CD14-positive monocyte (primary cell): ENCODE data around the gene DTNB. TPM values are rescaled to one million over a fixed set of nuclear protein-coding genes. Genes with fewer than 3 reads are reported as not detected.

Source experiments
- DNase-seq, 3 donors: peaks; one replicate each; pipeline ENCODE4 v3.0.0-alpha.2; 2011 to 2022
- H2AFZ ChIP-seq: 2 replicates; pipeline ENCODE4 v1.6.0; 2012; ENCODE audit warnings: mild to moderate bottlenecking, low read depth, low read length, inconsistent platforms; ENCODE audit not compliant: insufficient read depth, poor library complexity, severe bottlenecking
- H3K27ac ChIP-seq, 2 donors: 1 replicate in 1 of 2; 2 replicates in 1 of 2; pipeline ENCODE4 v1.5.1; 2012 to 2013; ENCODE audit warnings: low read length in 2 of 2, control low read depth in 1 of 2, inconsistent platforms in 1 of 2, low read depth in 1 of 2, mild to moderate bottlenecking in 1 of 2
- H3K27me3 ChIP-seq, 2 donors: one replicate each; pipeline versions ENCODE4 v1.6.0 to v1.6.1; 2011 to 2013; ENCODE audit warnings: low read length in 2 of 2; ENCODE audit not compliant: control insufficient read depth in 2 of 2, insufficient read depth in 2 of 2
- H3K36me3 ChIP-seq, 2 donors: replicated peaks in 1 of 2; 1 replicate in 1 of 2; 2 replicates in 1 of 2; pipeline versions ENCODE4 v1.5.1 to v1.6.1; 2012 to 2013; ENCODE audit warnings: low read length in 2 of 2, control low read depth in 1 of 2, inconsistent platforms in 1 of 2, mild to moderate bottlenecking in 1 of 2; ENCODE audit not compliant: insufficient read depth in 2 of 2, control insufficient read depth in 1 of 2
- H3K4me1 ChIP-seq, 2 donors: 1 replicate in 1 of 2; 2 replicates in 1 of 2; pipeline versions ENCODE4 v1.5.1 to v1.6.1; 2012 to 2013; ENCODE audit warnings: low read length in 2 of 2, control low read depth in 1 of 2, inconsistent platforms in 1 of 2, mild to moderate bottlenecking in 1 of 2, moderate library complexity in 1 of 2; ENCODE audit not compliant: insufficient read depth in 2 of 2, control insufficient read depth in 1 of 2
- H3K4me2 ChIP-seq: replicated peaks from 2 replicates; pipeline ENCODE3; 2012; ENCODE audit warnings: low read length, moderate library complexity, mild to moderate bottlenecking; ENCODE audit not compliant: poor library complexity, severe bottlenecking; ENCODE audit errors: extremely low read depth
- H3K4me3 ChIP-seq, 3 experiments: fragments of 200-600 bp in 1 of 3; sonication (generic) in 1 of 3; replicated peaks in 1 of 3; 1 replicate in 2 of 3; 2 replicates in 1 of 3; pipeline ENCODE4 v1.5.1; 2011 to 2013; ENCODE audit warnings: low read length in 3 of 3, mild to moderate bottlenecking in 3 of 3, control low read depth in 2 of 3, low read depth in 2 of 3, inconsistent platforms in 1 of 3, moderate library complexity in 1 of 3
- H3K79me2 ChIP-seq: 2 replicates; pipeline ENCODE4 v1.6.0; 2012; ENCODE audit warnings: mild to moderate bottlenecking, control low read depth, inconsistent platforms, low read length, moderate library complexity; ENCODE audit not compliant: insufficient read depth
- H3K9ac ChIP-seq: 2 replicates; pipeline ENCODE4 v1.6.0; 2017; ENCODE audit warnings: low read length, mild to moderate bottlenecking; ENCODE audit not compliant: insufficient read depth, poor library complexity, severe bottlenecking
- H3K9me3 ChIP-seq, 2 donors: replicated peaks in 1 of 2; 1 replicate in 1 of 2; 2 replicates in 1 of 2; pipeline versions ENCODE4 v1.5.1 to v1.6.1; 2012 to 2013; ENCODE audit warnings: low read length in 2 of 2, control low read depth in 1 of 2; ENCODE audit not compliant: control insufficient read depth in 1 of 2, insufficient read depth in 1 of 2
- H4K20me1 ChIP-seq: 2 replicates; pipeline ENCODE4 v1.6.0; 2012; ENCODE audit warnings: mild to moderate bottlenecking, low read length, control low read depth, moderate library complexity; ENCODE audit not compliant: insufficient read depth
- H3K27ac Mint-ChIP-seq, 7 donors: one replicate each; pipeline ENCODE4 v1.8.0; 2020; ENCODE audit warnings: mild to moderate bottlenecking in 7 of 7, mixed read lengths in 7 of 7, moderate library complexity in 6 of 7, inconsistent platforms in 2 of 7
- H3K27me3 Mint-ChIP-seq, 3 donors: one replicate each; pipeline ENCODE4 v1.8.0; 2021 to 2022; ENCODE audit warnings: low read depth in 3 of 3, mild to moderate bottlenecking in 3 of 3, mixed read lengths in 3 of 3, moderate library complexity in 3 of 3, inconsistent platforms in 1 of 3
- H3K36me3 Mint-ChIP-seq, 2 donors: one replicate each; pipeline ENCODE4 v1.8.0; 2020; ENCODE audit warnings: mixed read lengths in 2 of 2, inconsistent platforms in 1 of 2, mild to moderate bottlenecking in 1 of 2
- H3K4me1 Mint-ChIP-seq: one replicate; pipeline ENCODE4 v1.8.0; 2020; ENCODE audit warnings: mild to moderate bottlenecking, mixed read lengths
- H3K4me3 Mint-ChIP-seq, 2 donors: one replicate each; pipeline ENCODE4 v1.8.0; 2020; ENCODE audit warnings: mild to moderate bottlenecking in 2 of 2, mixed read lengths in 2 of 2, moderate library complexity in 1 of 2
- H3K9me3 Mint-ChIP-seq, 7 donors: one replicate each; pipeline ENCODE4 v1.8.0; 2020 to 2022; ENCODE audit warnings: mixed read lengths in 7 of 7, mild to moderate bottlenecking in 6 of 7, moderate library complexity in 6 of 7, inconsistent platforms in 2 of 7
- WGBS: methylation state at CpG from one replicate; pipeline ENCODE4 v1.1.5; 2013; ENCODE audit warnings: missing lambda C conversion rate; ENCODE audit not compliant: insufficient coverage; 5-methylcytosine and 5-hydroxymethylcytosine counted together
- intact Hi-C, 2 donors: fragments of 100-400 bp; cut with micrococcal nuclease; formaldehyde crosslinking; loops; one replicate each; pipeline versions ENCODE4 v1.15.0 to v1.15.1; 2023
- polyA plus RNA-seq, 3 donors: library from polyadenylated mRNA; depleted of rRNA in 1 of 3; unstranded in 2 of 3; stranded (reverse) in 1 of 3; fragments of 300-500 nt in 2 of 3; fragments of >200 nt in 1 of 3; fragmentation: Illumina TruSeq in 2 of 3; gene quantifications; 1 replicate in 2 of 3; 2 replicates in 1 of 3; pipeline ENCODE4 v1.2.3, GENCODE V29; 2012 to 2021
- TF ChIP-seq, protein P1 (sequence below): fragments of 200-600 bp; IDR thresholded peaks from one replicate; pipeline ENCODE4 v1.8.0; 2022; ENCODE audit warnings: antibody characterized with exemption, mild to moderate bottlenecking

Gene DTNB
- polyA plus RNA-seq, 3 donors = 3.0 to 4.2 (median 3.3) TPM

GRCh38 chr2:25615920-25616319 is 57.5 kb downstream of the DTNB start:
- intact Hi-C loops = no loop called here
- no peak overlapping the region for H3K9ac ChIP-seq
- Mint-ChIP-seq H3K27ac (no peak overlapping the region), H3K36me3 (peaks cover 4 to 5% of the 10 kb centered on the region in 2 donors), H3K9me3 (no peaks in the 10 kb centered on the region), H3K4me3 (no peak overlapping the region), H3K4me1 (no peaks in the 10 kb centered on the region), H3K27me3 (no peaks in the 10 kb centered on the region)
- no peaks in the 10 kb centered on the region for H3K36me3 ChIP-seq
- no peaks in the 10 kb centered on the region for H3K27me3 ChIP-seq
- H3K4me2 ChIP-seq = no peak overlapping the region
- no peaks in the 10 kb centered on the region for H3K4me1 ChIP-seq
- H4K20me1 ChIP-seq = no peaks in the 10 kb centered on the region
- no peak for DNase-seq
- no peaks in the 10 kb centered on the region for H3K9me3 ChIP-seq
- H3K79me2 ChIP-seq = no peaks in the 10 kb centered on the region
- TF ChIP-seq, protein P1, sequence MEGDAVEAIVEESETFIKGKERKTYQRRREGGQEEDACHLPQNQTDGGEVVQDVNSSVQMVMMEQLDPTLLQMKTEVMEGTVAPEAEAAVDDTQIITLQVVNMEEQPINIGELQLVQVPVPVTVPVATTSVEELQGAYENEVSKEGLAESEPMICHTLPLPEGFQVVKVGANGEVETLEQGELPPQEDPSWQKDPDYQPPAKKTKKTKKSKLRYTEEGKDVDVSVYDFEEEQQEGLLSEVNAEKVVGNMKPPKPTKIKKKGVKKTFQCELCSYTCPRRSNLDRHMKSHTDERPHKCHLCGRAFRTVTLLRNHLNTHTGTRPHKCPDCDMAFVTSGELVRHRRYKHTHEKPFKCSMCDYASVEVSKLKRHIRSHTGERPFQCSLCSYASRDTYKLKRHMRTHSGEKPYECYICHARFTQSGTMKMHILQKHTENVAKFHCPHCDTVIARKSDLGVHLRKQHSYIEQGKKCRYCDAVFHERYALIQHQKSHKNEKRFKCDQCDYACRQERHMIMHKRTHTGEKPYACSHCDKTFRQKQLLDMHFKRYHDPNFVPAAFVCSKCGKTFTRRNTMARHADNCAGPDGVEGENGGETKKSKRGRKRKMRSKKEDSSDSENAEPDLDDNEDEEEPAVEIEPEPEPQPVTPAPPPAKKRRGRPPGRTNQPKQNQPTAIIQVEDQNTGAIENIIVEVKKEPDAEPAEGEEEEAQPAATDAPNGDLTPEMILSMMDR = no peak
- no peak overlapping the region for H2AFZ ChIP-seq
- no peak overlapping the region for H3K27ac ChIP-seq
- H3K4me3 ChIP-seq = no peak overlapping the region

DNA sequence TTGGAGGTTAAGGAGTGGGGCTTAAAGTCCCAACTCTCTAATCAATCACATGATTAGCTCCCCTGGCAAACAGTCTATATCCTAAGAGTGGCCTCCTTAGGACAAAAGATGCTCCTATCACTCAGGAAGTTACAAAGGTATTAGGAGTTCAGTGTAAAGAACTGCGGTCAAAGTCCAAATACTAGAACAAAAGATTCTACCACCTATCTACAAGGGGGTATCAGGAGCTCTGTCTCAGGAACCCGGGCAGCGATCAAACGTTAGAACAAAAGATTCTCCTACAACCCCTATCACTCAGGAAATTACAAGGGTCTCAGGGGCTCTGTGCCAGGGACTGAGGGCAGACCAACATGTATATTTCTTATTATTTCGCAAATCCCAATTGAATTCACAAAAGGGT is 58.0 kb downstream of the DTNB start:
- Histone ChIP-seq H3K27me3 (no peaks in the 10 kb centered on the region), H2AFZ (no peak overlapping the region), H3K79me2 (no peaks in the 10 kb centered on the region), H3K4me2 (no peak overlapping the region), H3K9ac (no peak overlapping the region), H3K9me3 (no peaks in the 10 kb centered on the region), H3K4me3 (no peak overlapping the region), H3K27ac (no peak overlapping the region), H4K20me1 (no peaks in the 10 kb centered on the region), H3K4me1 (no peaks in the 10 kb centered on the region), H3K36me3 (no peaks in the 10 kb centered on the region)
- intact Hi-C loops = no loop called here
- 100% methylated on average over 1 of the region's 5 CpGs for WGBS
- no peak overlapping the region for H3K4me3 Mint-ChIP-seq
- TF ChIP-seq, protein P1 = no peak
- no peak overlapping the region for H3K27ac Mint-ChIP-seq
- H3K4me1 Mint-ChIP-seq = no peaks in the 10 kb centered on the region
- H3K36me3 Mint-ChIP-seq = peaks cover 4 to 5% of the 10 kb centered on the region in 2 donors
- no peak for DNase-seq
- no peaks in the 10 kb centered on the region for H3K9me3 Mint-ChIP-seq
- H3K27me3 Mint-ChIP-seq = no peaks in the 10 kb centered on the region
